HG03439 (cell line): ENCODE data around the gene LARP4B.

Source experiments
- ATAC-seq: cut with Tn5 transposase; IDR thresholded peaks from one replicate; pipeline ENCODE4 v1.9.1; 2021; ENCODE audit warnings: mild to moderate bottlenecking, moderate library complexity; ENCODE audit not compliant: unreplicated experiment

The LARP4B gene

GRCh38 chr10:931326-932318, at the start of gene LARP4B:
Gene LARP4B (minus strand): TSS chr10:931705. CDS start chr10:885721, 45,984 bp downstream.
- ATAC-seq = peak; percentile 92

GRCh38 chr10:980468-981093, 49.1 kb upstream of the LARP4B start:
- no peak for ATAC-seq

DNA sequence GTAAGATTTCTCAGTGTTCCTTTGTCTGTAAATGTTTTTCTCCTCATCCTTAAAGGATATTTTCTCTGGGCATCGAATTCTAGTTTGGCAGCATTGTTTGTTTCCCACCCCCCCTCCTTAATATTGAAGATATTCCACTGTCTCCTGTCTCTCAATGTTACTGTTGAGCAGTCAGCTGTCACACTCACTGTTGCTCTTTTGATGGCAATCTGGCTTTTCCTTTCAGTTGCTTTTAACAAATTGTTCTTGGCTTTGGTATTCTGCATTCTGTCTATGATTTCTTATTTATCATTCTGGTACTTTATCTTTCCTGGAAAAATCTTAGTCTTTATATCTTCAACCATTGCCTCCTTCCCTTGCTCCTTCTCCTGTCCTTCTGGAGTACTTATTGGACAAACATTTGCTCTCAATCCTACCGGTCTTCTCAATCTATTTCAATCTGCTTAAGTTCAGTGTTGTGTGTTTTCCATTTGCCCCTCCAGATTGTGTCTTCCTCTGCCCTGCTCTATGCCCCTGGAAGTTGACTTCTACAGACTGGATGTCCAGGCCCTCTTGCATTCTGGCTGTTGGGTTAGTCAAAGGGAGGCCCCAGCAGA, 47.4 kb upstream of the LARP4B start:
- ATAC-seq = no peak

- ATAC-seq = no peak
Measured at GRCh38 chr10:976316-976715, 44.8 kb upstream of the LARP4B start.

- no peak for ATAC-seq
Measured at GRCh38 chr10:974785-975074, 43.2 kb upstream of the LARP4B start.

GRCh38 chr10:974038-974784, 42.7 kb upstream of the LARP4B start:
- no peak for ATAC-seq

DNA sequence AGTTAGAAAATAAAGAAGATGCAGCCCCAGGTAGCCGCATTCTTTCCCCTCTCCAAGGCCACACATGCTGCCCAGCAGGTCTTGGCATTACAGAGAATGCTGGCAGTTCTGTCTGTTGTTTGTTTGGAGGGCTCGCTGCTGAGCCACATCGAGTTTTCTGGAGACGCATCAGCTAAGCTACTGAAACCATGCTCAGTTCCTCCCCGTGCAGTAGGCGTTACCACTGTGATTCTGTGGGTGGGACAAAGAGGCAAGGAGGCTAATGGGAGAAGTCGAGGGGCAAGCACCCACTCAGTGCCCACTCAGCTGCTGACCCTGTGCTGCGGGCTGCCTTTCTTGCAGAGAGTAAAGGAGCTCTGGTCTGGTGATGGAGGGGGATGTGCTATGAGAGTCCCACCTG, 41.3 kb upstream of the LARP4B start:
- ATAC-seq = no peak

DNA sequence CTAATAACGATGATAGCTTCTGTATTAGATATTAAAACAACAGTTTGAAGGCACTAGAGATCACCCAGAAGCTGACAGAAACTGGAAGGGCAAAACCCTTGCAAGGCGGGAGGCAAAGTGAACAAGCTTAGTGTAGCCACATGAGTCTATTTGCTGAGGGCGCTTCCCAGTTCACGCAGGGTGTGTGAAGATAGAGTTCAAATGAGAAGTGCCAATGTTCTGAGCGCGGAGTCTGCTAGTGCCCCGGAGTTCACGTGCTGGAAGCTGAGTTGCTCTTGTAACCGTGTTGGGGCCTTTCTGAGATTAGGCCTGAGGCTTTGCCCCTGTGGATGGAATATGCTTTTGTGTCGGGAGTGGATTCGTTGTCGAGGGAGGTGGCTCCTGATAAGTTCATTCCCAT, 40.1 kb upstream of the LARP4B start:
- no peak for ATAC-seq

DNA sequence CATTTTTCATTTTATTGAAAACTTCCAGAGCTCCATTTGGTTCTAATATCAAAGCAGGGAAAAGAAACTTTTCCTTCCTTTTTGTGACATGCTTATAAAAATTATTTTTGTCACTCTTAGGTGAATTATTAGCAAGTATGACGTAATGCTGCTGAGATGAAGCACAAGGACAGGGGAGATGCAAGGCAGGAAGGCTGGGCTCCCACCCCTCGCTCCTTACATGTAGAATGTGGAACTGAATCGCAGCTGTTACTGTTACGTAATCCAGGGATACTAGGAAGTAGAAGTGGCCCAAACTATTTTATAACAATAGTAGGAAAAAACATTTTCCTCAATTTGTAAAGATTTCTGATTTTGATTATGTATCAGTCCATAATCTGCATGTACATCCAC, 39.6 kb upstream of the LARP4B start:
- no peak for ATAC-seq

- ATAC-seq = no peak
Measured at GRCh38 chr10:970311-971149, 39.0 kb upstream of the LARP4B start.

DNA sequence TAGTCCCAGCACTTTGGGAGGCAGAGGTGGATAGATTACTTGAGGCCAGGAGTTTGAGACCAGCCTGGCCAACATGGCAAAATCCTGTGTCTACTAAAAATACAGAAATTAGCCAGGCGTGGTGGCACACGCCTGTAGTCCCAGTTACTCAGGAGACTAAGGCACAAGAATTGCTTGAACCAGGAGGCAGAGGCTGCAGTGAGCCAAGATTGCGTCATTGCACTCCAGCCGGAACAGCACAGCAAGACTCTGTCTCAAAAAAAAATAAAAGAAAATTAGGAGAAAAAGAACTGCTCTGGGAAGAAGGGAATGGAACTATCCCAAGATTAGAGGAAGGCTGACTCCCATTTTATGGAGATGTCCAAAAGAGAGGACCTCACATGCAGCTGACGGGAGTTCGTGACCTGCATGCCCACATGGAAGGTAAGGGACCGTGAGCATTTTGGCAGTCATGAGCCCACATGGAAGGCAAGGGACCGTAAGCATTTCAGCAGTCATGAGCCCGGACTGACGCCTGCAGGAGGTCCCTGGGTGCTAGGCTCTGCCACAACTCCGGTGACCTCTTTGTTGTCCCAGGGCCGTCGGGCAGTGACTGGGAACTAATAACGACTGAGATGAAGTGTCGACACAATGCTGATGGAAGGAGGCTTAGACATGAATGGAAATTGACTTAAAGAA, 38.1 kb upstream of the LARP4B start:
- no peak for ATAC-seq

- ATAC-seq = no peak
Measured at GRCh38 chr10:968546-969199, 37.2 kb upstream of the LARP4B start.

DNA sequence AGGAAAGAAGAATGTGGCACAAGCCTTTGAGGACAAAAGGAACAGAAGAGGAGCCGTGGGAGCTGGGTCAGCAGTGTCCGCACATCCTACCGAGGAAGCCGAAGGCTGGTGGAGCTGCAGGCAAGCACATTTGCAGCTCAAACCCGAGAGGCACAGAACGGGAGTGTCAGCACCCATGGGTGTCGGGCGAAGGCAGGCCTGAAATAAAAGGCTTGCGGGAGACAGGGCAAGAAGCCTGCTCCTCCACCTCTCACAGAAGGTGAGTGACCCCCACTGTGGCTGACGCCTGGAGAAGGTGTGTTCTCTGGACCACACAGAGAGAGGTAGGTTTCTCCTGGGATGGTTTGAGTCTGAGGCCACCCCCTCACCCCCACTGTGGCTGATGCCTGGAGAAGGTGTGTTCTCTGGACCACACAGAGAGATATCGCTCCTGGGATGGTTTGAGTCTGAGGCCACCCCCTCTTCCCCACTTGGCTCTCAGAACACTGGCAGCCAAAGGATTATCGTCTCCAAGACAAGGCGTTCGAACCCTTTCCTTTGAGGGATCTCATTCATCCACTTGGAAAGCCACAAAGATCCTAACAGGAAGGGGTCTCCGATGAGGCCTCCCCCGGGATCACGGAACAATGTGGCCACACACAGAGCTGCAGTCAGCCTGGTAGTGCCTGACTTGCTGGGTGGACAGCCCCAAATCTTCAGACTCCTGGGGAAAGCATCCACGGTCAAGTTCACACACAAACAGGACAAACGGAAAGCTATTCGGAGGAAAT, 35.1 kb upstream of the LARP4B start:
- no peak for ATAC-seq

GRCh38 chr10:964988-965417, 33.5 kb upstream of the LARP4B start:
- no peak for ATAC-seq

DNA sequence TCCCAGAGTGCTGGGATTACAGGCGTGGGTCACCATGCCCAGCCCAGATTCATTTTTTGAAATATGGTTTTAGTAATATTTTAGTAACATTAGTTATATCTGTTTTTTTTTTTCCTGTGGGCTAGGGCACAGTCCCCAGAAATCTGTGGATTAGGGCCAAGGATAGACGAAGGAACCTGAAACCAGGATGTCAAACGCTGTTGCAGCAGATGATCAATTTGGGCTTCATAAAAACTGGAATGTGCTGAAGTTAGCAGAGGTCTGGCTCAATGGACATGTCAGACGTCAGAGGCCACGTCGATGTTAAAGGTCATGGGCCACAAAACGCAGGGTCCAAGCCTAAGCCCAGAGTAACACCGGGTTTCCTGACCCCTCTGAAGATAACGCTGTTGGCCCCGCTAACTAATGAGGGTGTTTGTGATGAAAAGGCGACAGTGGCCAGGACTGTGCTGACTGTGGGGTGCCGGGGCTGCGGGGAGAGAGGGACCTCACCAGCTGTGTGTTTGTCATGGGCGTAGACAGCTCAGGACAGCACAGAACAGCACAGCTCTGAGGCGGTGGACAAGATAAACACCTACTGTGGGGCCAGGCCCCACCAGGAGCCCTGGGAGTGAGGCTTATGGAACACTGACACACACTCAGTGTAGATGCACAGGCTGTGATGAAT, 32.9 kb upstream of the LARP4B start:
- ATAC-seq = no peak

DNA sequence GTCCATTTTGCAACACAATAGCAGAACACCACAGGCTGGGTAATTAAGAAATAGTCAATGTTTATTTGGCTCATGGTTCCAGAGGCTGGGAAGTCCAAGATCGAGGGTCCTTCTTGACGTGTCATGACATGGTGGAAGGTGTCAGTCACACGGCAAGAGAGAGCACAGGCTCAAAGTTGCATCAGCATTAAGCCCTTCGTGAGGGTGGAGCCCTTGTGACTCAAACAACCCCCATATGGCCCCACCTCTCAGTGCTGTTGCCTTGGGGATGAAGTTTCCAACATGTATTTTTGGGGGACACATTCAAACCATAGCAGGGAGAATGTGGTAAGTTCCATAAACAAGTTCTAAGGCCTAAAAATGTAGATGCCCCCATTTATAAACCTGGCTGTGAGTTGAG, 32.1 kb upstream of the LARP4B start:
- ATAC-seq = no peak

GRCh38 chr10:963186-963585, 31.7 kb upstream of the LARP4B start:
- ATAC-seq = no peak

- ATAC-seq = no peak
Measured at GRCh38 chr10:962342-962741, 30.8 kb upstream of the LARP4B start.
